ENCODE measurements around the gene TIPARP. TPM values are rescaled to one million over a fixed set of nuclear protein-coding genes. Genes with fewer than 3 reads are reported as not detected.

The TIPARP gene
- total RNA-seq, 1 experiment from 2014 or later: 35.0 TPM

DNA sequence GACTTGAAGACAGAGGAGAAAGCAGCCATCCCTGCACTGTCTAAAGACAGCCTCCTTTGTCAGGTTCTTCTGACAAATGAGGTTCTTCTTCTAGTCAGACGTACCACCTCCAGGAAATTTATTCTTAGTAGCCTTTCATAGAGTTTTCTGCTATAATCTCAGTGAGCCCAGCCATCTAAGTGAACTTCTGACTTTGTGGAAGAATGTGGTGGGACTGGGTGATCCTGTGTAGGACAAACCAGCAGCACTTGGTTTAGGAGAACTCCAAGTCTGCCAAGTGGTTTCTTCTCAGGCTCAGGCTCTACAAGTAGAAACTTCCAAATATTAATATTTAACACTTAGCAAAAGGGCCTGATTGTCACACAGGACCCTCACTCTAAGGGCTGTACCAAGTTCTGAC lies 52.1 kb downstream of the TIPARP start:
- ChIA-PET POLR2A (ENCODE audit: unreplicated experiment) (no interaction called here), CTCF (no interaction called here)
- H3K9me2 ChIP-seq (ENCODE audit: insufficient read depth): no peaks in the 10 kb centered on the region
- H3K9me3 ChIP-seq (ENCODE audit: insufficient read depth, low read depth): no peaks in the 10 kb centered on the region
- H3K4me3 ChIP-seq: no peak overlapping the region
- peaks cover 20% of the 10 kb centered on the region for H3F3A ChIP-seq (ENCODE audit: insufficient read depth, low read depth)
- BruUV-seq (replicated peaks): no TSS peak
- intact Hi-C loops (cut with micrococcal nuclease; ENCODE audit: unreplicated experiment): no loop called here
- H3K36me3 ChIP-seq (ENCODE audit: low read depth): peaks cover 7% of the 10 kb centered on the region; the same call in 1 of the 2 replicates
- no peaks in the 10 kb centered on the region for H3K79me2 ChIP-seq (ENCODE audit: low read depth)
- H3K4me2 ChIP-seq: peak overlapping the region; percentile 36
- no peaks in the 10 kb centered on the region for H4K20me1 ChIP-seq (ENCODE audit: insufficient read depth)
- TF ChIP-seq EZH2 (IDR thresholded peaks at IDR 0.05; ENCODE audit: low read depth): no peak
- TF ChIP-seq, protein P1, sequence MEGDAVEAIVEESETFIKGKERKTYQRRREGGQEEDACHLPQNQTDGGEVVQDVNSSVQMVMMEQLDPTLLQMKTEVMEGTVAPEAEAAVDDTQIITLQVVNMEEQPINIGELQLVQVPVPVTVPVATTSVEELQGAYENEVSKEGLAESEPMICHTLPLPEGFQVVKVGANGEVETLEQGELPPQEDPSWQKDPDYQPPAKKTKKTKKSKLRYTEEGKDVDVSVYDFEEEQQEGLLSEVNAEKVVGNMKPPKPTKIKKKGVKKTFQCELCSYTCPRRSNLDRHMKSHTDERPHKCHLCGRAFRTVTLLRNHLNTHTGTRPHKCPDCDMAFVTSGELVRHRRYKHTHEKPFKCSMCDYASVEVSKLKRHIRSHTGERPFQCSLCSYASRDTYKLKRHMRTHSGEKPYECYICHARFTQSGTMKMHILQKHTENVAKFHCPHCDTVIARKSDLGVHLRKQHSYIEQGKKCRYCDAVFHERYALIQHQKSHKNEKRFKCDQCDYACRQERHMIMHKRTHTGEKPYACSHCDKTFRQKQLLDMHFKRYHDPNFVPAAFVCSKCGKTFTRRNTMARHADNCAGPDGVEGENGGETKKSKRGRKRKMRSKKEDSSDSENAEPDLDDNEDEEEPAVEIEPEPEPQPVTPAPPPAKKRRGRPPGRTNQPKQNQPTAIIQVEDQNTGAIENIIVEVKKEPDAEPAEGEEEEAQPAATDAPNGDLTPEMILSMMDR (conservative IDR thresholded peaks at IDR 0.05): no peak
- no peak overlapping the region for H2AFZ ChIP-seq
- peak in 1 of 2 experiments; percentile 76 for DNase-seq
- H3K27ac ChIP-seq: peak overlapping the region; percentile 74
- no peaks in the 10 kb centered on the region for H3K27me3 ChIP-seq (ENCODE audit: insufficient read depth, low read depth)
- peaks cover 48% of the 10 kb centered on the region for H3K4me1 ChIP-seq (replicated peaks; ENCODE audit: insufficient read depth)

DNA sequence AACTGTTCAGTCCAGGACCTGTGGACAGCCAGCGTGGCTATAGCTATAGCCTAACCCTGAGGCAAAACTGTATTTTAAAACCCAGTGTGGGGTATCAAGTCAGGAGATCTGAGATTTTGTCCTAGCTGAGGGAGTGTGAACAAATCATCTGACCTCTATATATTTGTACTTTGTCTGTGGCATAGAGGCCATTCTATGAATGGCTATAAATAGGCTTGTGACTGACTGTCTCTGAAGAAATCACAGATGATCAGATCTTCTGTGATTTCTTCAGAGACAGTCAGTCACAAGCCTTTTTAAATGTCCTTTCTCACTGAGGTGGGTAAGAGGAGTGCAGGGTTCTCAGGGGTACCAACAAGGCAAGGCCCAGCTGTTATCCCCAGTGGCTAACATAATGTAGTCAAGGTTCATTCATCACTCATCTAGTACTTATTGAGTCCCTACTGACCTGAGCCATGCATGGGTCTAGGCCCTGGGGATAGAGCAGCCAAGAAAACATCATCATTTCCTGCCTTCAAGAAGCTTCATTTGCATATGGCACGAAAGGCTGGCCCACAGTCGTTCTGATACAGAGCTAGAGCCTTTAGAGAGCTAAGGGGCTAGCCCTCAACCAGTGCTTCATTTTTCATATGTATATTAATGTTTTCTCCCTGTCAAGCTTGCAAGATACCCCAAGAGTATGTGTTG lies 53.3 kb downstream of the TIPARP start:
- Histone ChIP-seq H3K4me1 (replicated peaks; ENCODE audit: insufficient read depth) (peaks cover 36% of the 10 kb centered on the region), H3K4me2 (no peak overlapping the region), H4K20me1 (ENCODE audit: insufficient read depth) (no peaks in the 10 kb centered on the region), H3K4me3 (no peak overlapping the region), H3K36me3 (ENCODE audit: low read depth) (no peaks in the 10 kb centered on the region; the same call in 1 of the 2 replicates), H3K79me2 (ENCODE audit: low read depth) (no peaks in the 10 kb centered on the region), H3F3A (ENCODE audit: insufficient read depth, low read depth) (peaks cover 9% of the 10 kb centered on the region), H3K9me2 (ENCODE audit: insufficient read depth) (no peaks in the 10 kb centered on the region), H3K9me3 (ENCODE audit: insufficient read depth, low read depth) (no peaks in the 10 kb centered on the region), H3K27me3 (ENCODE audit: insufficient read depth, low read depth) (no peaks in the 10 kb centered on the region), H2AFZ (no peak overlapping the region), H3K27ac (no peak overlapping the region)
- intact Hi-C loops (cut with micrococcal nuclease; ENCODE audit: unreplicated experiment): no loop called here
- DNase-seq: peak in 1 of 2 experiments; percentile 16
- no peak for TF ChIP-seq EZH2 (IDR thresholded peaks at IDR 0.05; ENCODE audit: low read depth)
- TF ChIP-seq, protein P1 (conservative IDR thresholded peaks at IDR 0.05): no peak
- POLR2A ChIA-PET (ENCODE audit: unreplicated experiment): no interaction called here
- CTCF ChIA-PET: interaction anchor here (0.7 kb wide), 1 partner anchor 397 kb away, joined by 3 read pairs; no protein-coding TSS in a partner anchor
- no TSS peak for BruUV-seq (replicated peaks)

- CTCF ChIA-PET: no interaction called here
- BruUV-seq (replicated peaks): no TSS peak
- no peaks in the 10 kb centered on the region for H3K79me2 ChIP-seq (ENCODE audit: low read depth)
- no peak overlapping the region for H2AFZ ChIP-seq
- POLR2A ChIA-PET (ENCODE audit: unreplicated experiment): no interaction called here
- H3K27ac ChIP-seq: no peak overlapping the region
- peaks cover 9% of the 10 kb centered on the region for H3F3A ChIP-seq (ENCODE audit: insufficient read depth, low read depth)
- H3K4me2 ChIP-seq: no peak overlapping the region
- no peaks in the 10 kb centered on the region for H3K27me3 ChIP-seq (ENCODE audit: insufficient read depth, low read depth)
- no peaks in the 10 kb centered on the region; the same call in 1 of the 2 replicates for H3K36me3 ChIP-seq (ENCODE audit: low read depth)
- no peaks in the 10 kb centered on the region for H3K9me2 ChIP-seq (ENCODE audit: insufficient read depth)
- intact Hi-C loops (cut with micrococcal nuclease; ENCODE audit: unreplicated experiment): no loop called here
- TF ChIP-seq, protein P1 (conservative IDR thresholded peaks at IDR 0.05): no peak
- TF ChIP-seq EZH2 (IDR thresholded peaks at IDR 0.05; ENCODE audit: low read depth): no peak
- no peaks in the 10 kb centered on the region for H3K9me3 ChIP-seq (ENCODE audit: insufficient read depth, low read depth)
- H4K20me1 ChIP-seq (ENCODE audit: insufficient read depth): no peaks in the 10 kb centered on the region
- peaks cover 35% of the 10 kb centered on the region for H3K4me1 ChIP-seq (replicated peaks; ENCODE audit: insufficient read depth)
- peak in 1 of 2 experiments; percentile 28 for DNase-seq
- no peak overlapping the region for H3K4me3 ChIP-seq
These were observed 54.0 kb downstream of the TIPARP start for GRCh38 chr3:156728267-156728985.
